T-helper 9 cell (primary cell): Measurements from ENCODE around the gene AKAP7.
"Not testable (repeated sequence)": the region's sequence is repeated elsewhere in the genome, so short reads cannot be mapped to it uniquely, and the experiment has no call there.

ENCODE experiments used
- DNase-seq: peaks from one replicate; pipeline ENCODE4 v3.0.0-alpha.2; 2020

The AKAP7 gene

DNA sequence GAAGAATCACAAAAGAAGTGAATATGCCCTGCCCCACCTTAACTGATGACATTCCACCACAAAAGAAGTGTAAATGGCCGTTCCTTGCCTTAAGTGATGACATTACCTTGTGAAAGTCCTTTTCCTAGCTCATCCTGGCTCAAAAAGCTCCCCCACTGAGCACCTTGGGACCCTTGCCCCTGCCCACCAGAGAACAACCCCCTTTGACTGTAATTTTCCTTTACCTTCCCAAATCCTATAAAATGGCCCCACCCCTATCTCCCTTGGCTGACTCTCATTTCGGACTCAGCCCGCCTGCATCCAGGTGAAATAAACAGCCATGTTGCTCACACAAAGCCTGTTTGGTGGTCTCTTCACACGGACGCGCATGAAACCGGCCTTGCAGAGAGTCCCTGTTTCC is 165.6 kb downstream of the AKAP7 start:
- DNase-seq = not testable (repeated sequence)

DNA sequence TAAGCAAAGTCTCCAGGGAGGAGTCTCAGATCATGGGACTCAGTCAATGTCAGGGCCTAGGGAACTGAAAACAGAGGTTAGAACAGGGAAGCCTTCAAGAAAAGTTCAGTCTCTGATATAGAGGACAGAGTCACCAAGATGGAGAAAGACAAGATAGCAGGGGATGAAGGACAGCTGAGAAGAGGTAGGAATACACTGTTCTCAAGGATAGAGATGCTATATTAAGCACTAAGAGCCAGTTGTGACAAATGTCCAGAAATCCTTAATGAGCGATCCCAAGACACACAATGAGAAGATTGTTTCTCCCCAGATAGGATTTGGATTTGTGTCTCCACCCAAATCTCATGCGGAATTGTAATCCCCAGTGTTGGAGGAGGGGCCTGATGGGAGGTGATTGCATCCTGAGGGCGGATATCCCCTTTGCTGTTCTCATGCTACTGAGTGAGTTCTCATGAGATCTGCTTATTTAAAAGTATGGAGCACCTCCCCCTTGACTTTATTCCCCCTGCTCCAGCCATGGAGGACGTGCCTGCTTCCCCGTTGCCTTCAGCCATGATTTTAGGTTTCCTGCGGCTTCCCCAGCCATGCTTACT is 168.2 kb downstream of the AKAP7 start:
- DNase-seq = no peak

DNA sequence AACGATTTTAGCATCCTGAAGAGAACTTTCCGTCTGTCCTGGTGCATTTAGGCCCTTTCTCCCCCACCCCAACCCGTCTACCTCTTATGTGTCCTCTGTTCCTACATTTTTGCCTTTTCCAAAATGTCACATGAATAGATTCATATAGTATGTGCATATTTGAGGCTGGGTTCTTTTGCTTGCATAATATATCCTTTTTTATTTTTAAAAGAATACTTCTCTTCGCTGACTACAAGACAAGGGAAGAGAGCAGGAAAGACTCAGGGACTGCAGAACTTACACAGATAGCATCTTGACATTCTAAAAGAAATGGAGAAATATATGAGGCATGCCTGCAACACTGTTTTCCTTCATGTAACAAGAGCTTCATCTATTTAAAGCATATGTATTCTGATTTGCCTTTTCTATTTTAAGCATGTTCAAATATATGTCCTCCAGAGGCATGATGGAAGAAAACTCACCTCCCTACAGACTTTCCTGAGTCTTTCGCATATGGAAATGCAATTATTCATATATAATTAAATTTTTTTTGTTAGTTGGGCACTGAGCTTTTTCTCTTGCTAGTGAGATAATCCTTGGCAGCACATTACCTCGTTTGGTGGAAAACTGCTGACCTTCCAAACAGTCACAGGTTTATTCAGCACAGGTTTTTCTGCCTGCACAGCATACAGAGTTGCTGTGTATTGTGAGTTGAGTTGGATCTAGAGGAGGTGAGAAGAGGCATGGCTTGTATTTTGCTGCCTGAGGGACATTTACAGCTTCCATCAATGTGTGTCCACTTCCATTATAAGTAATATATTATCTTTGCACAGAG is 170.0 kb downstream of the AKAP7 start:
- no peak for DNase-seq

DNA sequence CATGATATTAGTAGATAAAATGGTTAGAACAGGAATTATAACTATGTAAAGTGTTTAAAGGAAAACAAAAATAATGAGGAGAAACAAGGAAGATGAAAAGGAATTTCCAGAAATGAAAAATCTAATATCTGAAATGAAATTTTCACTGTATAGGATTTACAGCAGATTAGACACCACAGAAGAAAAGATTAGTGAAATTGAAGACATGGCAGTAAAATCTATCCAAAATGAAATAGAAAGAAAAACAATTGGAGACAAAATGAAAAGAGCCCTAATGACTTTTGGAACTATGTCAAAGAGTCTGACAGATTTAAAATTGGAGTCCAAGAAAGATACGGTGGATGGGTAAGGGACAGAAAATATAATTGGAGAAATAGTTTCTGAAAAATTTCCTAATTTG is 174.2 kb downstream of the AKAP7 start:
- DNase-seq = no peak

DNA sequence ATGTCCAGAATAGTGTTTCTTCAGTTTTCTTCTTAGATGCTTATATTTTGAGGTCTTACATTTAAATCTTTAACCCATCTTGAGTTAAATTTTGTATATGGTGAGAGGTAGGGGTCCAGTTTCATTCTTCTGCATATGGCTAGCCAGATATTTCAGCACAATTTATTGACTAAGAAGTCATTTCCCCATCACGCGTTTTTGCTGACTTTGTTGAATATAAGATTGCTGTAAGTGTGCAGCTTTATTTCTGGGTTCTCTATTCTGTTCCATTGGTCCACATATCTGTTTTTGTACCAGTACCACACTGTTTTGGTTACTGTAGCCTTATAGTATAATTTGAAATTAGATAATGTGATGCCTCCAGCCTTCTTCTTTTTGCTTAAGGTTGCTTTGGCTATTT is 179.6 kb downstream of the AKAP7 start:
- no peak for DNase-seq

DNA sequence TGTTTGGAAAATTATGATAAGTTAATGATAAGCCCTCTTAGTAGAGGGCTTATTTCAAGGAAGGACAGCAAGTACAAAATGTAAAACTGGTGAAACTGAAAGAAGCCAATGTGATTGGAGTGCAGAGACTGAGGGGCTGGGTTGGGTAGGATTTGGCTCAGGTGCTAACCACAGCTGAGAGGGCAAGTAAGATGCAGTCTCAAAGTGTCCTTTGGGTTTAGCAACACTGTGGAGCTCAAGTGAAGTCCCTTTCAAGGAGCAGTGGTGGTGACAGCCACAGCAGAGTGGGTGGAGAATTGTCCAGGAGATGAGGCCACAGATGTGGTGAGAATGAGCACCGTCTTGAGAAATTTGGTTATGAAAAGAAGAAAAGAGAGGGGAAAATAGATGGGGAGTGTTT is 181.4 kb downstream of the AKAP7 start:
- DNase-seq = no peak

DNA sequence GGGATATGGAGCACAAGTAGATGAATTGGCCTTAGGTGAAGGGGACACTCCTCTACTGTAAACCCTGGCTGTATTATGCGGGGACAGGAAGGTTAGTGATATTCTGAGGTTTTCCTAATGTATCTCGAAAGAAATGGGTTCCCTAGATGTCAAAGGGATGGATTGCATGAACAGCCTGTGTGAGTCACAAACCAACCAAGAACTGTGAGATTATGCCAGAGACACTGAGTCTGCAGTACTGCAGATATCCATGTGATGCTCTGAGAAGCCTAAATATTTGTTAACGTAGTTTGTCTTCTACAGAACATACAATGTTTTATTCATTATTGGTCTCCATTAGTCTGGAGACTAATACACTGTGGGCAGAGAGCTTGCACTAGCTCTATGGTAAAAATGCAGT is 182.2 kb downstream of the AKAP7 start:
- no peak for DNase-seq

DNA sequence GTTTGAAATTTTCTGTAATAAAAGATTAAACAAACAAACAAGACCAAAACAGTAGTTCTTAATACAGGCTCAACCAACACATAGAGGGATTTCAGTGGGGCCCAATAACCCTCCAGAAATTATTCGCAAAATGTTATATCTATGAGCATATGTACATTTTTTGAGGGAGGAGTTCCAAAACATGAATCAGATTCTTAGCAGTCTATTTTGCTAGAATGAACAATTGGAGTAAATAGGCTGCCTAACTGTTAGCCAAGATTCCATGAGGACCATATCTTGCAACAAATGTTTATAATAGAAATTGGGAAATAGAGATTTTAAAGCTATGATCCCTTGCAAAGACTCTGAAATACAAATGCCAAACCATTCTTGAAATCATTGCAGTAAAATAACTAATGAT is 186.3 kb downstream of the AKAP7 start:
- no peak for DNase-seq

DNA sequence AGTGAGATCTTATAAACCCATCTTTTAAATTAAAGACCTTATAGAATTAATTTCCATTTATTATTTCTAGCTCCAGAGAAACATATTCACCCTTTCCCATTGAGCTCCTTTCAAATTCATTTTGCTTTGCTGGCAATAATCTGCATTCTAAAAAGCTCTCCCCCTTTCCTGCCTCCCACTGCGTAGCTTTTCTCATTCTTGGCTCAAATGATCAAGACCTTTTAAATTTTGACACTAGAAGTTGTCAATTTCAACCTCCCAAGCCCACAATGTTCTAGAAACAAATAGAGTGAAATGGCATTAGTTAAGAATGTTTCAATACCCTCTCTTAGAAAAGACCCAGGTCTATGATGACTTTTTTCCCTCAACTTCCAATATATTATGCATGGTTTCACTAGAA is 186.9 kb downstream of the AKAP7 start:
- DNase-seq = no peak

DNA sequence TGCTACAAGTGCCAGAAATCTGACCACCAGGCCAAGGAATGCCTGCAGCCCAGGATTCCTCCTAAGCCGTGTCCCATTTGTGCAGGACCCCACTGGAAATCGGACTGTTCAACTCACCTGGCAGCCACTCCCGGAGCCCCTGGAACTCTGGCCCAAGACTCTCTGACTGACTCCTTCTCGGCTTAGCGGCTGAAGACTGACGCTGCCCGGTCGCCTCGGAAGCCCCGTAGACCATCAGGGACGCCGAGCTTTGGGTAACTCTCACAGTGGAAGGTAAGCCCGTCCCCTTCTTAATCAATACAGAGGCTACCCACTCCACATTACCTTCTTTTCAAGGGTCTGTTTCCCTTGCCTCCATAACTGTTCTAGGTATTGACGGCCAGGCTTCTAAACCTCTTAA is 190.4 kb downstream of the AKAP7 start:
- DNase-seq = not testable (repeated sequence)

DNA sequence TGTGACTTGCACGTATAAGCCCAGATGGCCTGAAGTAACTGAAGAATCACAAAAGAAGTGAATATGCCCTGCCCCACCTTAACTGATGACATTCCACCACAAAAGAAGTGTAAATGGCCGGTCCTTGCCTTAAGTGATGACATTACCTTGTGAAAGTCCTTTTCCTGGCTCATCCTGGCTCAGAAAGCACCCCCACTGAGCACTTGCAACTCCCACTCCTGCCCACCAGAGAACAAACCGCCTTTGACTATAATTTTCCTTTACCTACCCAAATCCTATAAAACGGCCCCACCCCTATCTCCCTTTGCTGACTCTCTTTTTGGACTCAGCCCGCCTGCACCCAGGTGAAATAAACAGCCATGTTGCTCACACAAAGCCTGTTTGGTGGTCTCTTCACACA is 193.5 kb downstream of the AKAP7 start:
- not testable (repeated sequence) for DNase-seq

DNA sequence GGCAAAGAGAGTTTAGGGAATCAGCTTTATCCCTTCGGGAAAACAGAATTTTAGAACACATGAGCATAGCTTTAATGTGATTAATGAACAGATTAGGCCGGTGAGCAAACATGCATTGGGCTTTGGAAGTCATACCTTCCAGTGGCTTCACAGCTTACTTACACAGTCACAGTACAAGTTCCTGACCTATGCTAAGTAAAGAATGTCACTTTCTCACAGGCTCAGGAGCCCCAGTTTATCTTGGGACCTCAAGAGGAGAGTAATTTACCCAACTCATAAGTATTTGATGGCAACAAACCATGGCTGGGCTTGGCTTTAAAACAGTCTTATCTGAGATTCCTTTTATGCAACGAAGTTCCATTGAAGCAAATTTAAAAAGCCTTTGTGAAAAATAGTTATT is 195.9 kb downstream of the AKAP7 start:
- no peak for DNase-seq

DNA sequence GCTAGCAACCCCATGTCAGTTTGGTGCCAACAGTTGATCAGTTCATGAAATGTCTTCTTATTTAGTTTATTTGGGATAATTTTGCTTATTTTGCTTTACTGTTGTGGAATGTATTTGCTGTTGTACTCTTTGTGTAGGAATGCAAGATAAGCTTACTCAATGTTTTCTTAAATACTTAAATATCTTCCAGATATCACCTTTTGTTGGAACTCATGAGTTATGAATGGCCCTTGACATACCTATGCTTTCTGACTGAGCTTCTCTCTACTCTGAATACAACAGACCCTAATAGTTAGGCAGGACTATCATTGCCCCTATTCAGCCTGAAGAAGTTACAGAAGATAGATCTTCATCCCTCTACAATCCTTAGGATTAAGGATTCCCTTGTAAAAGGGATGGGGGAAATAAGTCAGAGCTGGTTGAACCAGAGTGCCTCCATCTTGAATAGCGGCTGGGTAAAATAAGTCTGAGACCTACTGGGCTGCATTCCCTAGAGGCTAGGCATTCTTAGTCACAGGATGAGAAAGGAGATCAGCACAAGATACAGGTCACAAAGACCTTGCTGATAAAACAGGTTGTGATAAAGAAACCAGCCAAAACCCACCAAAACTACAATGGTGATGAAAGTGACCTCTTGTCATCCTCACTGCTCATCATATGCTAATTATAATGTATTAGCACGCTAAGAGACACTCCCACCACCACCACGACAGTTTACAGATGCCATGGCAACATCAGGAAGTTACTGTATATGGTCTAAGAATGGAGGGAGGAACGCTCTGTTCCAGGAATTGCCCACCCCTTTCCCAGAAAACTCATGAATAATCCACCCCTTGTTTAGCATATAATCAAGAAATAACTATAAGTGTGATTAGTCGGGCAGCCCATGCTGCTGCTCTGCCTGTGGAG is 196.9 kb downstream of the AKAP7 start:
- no peak for DNase-seq
